LNCaP clone FGC (cell line): Measurements from ENCODE around the gene FEV.

Source experiments
- DNase-seq: peaks from one replicate; pipeline ENCODE4 v3.0.0-alpha.2; 2011; ENCODE audit warnings: low read depth
- H3K4me3 ChIP-seq: 2 replicates; pipeline ENCODE4 v1.5.1; 2011; ENCODE audit warnings: mild to moderate bottlenecking, low read depth, low read length, control low read depth
- TF ChIP-seq, protein P1 (sequence below): IDR thresholded peaks from 2 replicates; pipeline ENCODE4 v1.5.1; 2012; ENCODE audit warnings: mild to moderate bottlenecking; ENCODE audit not compliant: control insufficient read depth, insufficient read depth; ENCODE audit errors: extremely low read depth

The FEV gene

DNA sequence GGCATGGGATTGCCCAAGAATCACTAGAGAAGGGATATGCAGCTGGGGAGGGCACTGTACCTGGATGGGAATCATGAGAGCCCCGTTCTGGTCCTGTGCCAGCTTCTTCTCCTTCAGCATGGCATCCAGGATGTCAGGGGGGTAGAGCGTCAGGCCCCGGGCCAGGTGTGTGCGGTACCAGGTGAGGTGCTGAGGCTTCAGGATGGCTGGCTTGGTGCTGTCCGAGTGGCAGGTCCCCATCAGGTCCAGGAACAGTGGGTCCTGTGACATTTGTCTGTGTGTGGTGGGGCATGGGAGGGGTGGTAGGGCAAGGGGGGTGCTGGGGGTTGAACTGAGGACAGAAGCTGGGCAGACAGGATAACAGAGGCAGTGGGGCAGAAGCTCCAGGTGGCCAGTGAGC lies 43.2 kb upstream of the FEV start:
- DNase-seq = no peak
- TF ChIP-seq, protein P1, sequence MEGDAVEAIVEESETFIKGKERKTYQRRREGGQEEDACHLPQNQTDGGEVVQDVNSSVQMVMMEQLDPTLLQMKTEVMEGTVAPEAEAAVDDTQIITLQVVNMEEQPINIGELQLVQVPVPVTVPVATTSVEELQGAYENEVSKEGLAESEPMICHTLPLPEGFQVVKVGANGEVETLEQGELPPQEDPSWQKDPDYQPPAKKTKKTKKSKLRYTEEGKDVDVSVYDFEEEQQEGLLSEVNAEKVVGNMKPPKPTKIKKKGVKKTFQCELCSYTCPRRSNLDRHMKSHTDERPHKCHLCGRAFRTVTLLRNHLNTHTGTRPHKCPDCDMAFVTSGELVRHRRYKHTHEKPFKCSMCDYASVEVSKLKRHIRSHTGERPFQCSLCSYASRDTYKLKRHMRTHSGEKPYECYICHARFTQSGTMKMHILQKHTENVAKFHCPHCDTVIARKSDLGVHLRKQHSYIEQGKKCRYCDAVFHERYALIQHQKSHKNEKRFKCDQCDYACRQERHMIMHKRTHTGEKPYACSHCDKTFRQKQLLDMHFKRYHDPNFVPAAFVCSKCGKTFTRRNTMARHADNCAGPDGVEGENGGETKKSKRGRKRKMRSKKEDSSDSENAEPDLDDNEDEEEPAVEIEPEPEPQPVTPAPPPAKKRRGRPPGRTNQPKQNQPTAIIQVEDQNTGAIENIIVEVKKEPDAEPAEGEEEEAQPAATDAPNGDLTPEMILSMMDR = no peak
- no peak overlapping the region for H3K4me3 ChIP-seq

DNA sequence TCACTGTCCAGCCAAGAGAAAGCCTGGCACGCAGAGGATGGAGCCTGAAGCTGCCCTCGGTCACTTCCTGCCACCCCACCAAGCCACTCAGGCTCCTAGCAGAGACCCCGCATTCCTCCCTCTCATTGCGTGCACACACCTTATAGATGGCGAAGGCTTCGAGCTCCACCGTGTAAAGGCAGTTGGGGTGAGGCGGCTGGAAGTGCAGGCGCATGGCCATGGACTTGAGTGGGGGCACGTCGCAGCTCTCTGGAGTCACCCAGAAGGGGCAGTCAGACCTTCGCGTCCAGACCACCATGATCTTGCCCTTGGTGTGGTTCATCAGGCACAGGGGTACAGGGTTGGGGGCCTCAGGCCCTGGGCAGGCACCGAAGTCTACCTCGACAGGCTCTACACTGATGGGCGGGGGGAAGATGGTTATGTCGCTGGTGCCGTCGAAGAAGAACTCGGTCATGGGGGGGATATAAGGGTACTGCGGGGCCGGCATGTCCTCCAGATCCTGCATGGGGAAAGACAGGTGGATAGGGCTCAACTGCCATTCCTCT lies 42.6 kb upstream of the FEV start:
- DNase-seq = no peak
- H3K4me3 ChIP-seq = no peak overlapping the region
- TF ChIP-seq, protein P1 = no peak

DNA sequence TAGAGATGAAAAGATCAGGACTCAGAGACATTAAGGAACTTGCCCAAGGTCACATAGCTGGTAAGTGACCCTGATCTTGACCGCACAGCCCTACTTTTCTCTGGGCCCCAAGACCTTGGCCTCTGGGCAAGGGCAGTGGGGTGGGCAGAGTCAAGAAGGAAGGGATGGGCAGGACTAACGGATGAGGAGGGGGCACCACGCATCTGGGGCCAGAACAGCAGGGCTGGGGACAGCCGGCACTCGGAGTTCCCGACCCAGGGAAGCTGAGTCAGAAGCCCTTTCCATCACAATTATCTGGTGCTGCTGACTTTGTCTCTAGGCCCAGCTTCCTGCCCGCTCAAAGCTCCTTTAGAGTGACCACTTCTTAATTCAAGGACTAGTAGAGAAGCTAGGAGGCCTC lies 42.0 kb upstream of the FEV start:
- no peak for DNase-seq
- H3K4me3 ChIP-seq = no peak overlapping the region
- TF ChIP-seq, protein P1 = no peak

DNA sequence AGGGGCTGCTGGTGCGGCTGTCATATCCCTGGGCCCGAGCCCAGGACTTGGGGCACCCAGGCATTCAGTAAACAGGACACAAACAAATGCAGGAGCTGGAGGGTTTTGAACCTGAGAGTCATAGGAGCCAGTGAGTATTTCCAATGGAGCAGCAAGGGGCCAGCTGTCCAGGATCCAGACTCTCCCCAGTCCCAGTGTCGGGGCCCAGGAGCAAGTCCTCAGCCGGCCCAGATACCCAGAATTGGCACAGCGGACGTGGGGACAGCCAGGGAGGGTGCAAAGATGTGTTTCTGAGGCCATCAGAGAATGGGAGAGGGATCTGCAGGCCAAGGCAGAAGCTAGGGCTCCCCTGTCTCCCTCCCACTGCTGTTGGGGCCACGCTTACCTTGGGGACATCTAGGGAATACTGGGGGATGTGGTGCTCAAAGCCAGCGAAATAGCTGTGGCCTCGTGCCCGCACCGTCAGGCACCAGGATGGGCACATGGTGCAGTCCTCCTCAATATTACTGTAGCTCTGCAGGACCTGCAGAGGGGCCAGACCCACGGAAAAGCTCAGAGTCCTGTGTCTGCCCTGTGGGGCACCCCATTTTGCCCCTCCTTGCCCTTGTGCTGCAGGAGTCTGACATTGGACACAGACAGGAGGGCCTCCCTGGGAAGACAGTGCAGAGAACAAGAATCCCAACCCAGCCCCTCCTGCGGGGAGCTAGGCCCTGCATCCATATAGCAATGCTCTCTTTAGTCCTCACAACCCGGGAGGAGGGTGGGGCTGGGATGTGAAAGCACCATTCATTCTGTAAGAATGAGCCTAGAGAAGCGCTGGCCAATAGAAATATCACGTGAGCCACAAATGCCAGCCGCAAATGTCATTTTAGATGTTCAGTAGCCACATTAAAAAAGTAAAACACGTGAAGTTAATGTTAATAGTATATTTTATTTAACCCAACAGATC lies 40.9 kb upstream of the FEV start:
- TF ChIP-seq, protein P1 = no peak
- DNase-seq = no peak
- H3K4me3 ChIP-seq = no peak overlapping the region

DNA sequence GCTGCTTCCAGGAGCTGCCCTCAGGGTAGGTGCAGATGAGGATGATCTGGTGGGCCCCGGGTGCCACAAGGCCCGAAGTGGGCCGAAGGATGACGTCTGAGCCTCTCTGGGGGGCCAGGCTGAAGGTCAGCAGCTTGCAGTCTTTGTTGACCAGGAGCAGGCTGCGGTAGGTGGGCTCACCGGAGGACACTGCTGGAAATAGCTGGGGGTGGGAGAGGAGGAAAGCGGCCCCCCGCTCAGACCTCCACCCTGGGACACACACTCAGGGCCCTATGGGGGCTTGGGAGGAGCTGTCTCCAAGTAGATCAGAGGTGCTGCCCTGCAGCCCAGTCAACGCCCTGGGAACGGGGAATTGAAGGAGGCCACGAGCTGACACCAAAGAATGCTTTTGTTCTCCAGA lies 39.1 kb upstream of the FEV start:
- no peak overlapping the region for H3K4me3 ChIP-seq
- TF ChIP-seq, protein P1 = no peak
- no peak for DNase-seq

DNA sequence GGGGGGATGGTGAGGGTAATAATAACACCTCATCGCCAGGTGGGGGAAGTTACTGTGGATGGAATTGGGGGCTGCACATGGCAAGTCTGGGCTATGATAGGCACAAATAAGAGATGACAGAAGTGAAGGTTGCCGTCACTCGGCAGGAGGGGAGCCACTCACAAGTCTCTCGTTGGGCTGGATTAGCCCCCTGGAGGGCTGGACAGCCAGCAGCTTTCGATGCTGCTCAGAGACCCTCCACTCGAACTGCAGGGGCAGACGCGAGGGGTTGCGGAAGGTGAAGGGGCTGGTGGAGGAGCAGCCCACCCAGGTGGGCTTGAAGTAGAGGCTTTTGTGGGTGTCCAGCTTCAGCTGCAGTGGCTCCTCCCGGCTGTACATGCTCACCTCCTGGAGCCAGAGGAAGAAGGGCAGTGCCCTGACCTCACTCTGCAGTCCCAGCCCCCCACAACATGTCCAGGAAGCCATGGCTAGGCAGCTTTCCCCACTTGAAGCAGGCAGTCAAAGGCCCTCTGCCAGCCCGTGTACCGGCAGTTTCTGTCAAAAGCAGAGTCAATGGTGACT lies 38.1 kb upstream of the FEV start:
- no peak overlapping the region for H3K4me3 ChIP-seq
- TF ChIP-seq, protein P1 = no peak
- DNase-seq = no peak
